ENCODE results near the gene UBL4B. TPM values are rescaled to one million over a fixed set of nuclear protein-coding genes. Genes with fewer than 3 reads are reported as not detected.

The UBL4B gene
- polyA plus RNA-seq, 12 donors = not detected

- no peak for DNase-seq
These were observed 27.8 kb upstream of the UBL4B start for GRCh38 chr1:110084227-110085078.

GRCh38 chr1:110085671-110086070, 26.6 kb upstream of the UBL4B start:
- DNase-seq = no peak

DNA sequence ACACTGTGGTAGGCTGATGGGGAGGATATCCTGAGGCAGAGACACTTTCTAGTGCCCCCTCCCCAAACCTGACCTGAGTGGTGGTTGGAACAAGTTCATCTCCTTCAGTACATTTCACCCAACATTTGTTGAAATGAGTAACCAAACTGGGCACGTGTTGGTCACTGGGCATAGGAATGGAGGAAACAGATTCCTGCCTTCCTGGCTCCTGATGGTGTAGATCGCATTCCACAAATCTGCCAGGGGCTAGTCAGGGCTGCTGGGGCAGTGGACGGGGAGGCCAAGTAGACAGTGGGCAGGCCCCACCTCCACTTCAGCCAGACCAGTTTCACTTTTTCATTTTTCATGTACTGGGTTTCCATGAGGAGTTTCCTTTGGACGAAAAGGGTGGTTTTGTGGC, 25.3 kb upstream of the UBL4B start:
- DNase-seq = no peak

DNA sequence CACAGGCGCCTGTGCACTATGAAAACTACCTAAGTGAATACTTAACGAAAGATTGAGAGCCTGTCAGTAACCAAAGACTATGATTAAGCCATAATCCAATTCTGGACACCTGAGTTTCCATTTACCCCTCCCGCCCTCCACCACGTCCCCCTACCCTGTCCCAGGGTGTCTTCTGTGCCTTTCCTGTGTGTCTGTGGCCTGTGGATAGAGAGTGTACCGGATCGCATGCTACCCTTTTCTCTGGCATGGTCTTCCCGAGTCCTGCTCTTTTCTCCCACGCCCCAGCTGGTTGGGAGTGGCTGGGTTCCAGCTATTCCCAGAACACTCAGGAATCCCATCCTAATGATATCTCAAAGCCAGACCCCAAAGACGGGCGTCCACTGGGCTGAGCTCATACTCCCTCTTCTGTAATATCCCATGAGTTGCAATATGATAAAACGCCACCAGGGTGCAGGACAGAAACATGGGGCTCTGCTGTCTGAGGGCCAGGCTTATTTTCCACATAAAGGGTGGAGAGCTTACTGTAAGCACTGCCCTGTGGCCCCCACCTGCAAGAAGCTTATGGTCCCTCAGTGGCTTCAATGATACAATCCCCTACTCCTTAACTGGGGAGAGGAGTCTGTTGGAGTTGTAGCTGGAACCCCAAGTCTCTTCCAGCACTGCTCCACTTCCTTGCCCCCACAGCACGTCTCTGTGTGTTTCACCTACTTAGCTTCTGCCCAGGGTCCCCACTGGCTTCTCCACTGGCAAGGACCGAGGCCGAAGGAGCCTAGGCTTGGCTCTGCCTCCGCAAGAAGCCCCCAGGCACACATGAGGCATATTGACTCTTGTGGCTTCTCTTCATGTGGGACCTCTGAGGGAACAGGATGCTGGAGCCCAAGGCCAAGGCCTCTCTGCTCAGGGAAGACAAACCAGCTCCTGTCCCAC, 24.2 kb upstream of the UBL4B start:
- DNase-seq = no peak

DNA sequence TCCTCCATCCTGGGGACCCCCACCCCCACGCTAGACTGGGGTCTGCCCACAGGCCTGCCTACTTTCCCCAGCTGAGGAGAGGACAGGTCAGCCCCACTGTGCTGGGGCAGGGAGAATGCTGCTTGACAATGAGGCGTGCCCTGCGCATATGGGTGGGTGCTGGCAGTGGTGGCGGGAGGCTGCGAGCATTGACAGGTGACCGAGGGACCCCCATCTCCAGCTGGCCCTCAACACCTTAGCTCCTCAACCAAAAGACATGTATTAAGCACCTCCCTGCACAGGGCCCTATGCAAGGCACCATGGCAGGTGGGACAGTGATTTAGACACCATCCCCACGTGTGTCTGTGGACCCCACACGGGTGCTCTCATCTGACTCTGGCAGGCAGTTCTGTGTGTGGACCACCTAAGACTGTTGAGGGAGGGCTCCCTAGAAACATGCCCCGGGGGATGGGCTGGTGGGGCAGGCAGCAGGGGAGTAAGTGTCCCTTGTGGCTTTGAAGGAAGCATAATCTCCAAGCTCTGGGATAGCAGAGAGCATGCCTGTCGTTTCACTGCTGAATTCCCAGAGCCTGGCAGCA, 23.4 kb upstream of the UBL4B start:
- no peak for DNase-seq

GRCh38 chr1:110089561-110090275, 22.5 kb upstream of the UBL4B start:
- no peak for DNase-seq

DNA sequence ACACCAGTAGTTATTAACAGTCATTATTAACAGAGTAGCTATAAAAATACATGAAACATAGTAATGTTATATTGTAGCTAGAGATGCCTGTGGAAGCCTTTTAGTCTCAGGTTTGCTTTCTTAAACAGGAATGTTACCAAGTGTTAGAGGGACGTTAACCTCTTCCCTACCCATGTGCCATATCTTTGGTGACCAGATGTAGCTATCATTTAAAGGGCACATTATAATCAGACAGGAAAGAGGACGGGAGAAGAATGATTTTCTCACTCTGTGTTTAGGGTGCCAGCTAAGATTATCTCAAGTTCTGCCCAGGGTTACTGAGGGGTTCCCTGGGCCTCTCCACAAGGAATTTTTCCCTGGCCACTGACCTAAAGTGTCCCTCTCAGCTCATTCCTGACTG, 20.9 kb upstream of the UBL4B start:
- no peak for DNase-seq

DNA sequence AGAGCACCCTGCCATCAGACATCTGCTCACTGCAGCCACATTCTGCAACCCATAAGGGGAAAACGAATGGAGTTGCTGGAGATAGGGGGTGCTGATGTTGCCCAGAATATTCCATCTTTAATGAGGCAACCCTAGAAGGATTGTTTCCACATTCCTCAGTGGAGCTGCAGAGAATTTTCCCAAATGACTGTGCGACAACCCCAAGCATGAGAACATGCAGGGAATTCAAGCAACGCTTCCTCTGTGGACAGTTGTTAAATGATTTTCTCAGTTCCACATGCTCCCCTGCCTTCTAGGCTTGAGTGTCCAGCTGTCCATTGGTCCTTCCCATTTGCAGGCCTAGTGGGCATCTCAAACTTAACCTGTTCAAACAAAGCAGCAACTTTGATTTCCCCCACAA, 20.5 kb upstream of the UBL4B start:
- no peak for DNase-seq

GRCh38 chr1:110092991-110093390, 19.3 kb upstream of the UBL4B start:
- no peak for DNase-seq

GRCh38 chr1:110094931-110095654, 17.1 kb upstream of the UBL4B start:
- DNase-seq = no peak

- DNase-seq = no peak
These were observed 14.6 kb upstream of the UBL4B start for GRCh38 chr1:110097507-110098221.

- no peak for DNase-seq
These were observed 13.8 kb upstream of the UBL4B start for GRCh38 chr1:110098222-110099026.

GRCh38 chr1:110100335-110100734, 11.9 kb upstream of the UBL4B start:
- DNase-seq = no peak

DNA sequence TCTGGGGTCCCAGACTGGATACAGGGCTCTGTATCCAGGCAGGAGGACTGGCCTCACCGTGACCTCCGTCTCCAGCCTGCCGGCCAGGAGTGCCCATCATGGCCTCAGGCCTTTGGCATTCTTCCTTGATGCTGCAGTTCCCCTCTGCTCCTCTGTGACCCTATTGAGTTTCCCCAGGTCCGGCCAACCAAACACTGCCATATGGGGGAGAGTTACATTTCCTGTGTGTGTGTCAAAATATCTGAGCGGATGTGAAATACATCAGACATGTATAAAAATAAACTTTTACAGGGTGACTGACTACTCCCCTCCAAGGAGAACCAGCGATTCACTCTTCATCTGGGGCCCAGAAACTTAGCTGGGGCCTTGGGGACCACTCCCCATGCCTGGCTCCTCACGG, 10.2 kb upstream of the UBL4B start:
- no peak for DNase-seq

DNA sequence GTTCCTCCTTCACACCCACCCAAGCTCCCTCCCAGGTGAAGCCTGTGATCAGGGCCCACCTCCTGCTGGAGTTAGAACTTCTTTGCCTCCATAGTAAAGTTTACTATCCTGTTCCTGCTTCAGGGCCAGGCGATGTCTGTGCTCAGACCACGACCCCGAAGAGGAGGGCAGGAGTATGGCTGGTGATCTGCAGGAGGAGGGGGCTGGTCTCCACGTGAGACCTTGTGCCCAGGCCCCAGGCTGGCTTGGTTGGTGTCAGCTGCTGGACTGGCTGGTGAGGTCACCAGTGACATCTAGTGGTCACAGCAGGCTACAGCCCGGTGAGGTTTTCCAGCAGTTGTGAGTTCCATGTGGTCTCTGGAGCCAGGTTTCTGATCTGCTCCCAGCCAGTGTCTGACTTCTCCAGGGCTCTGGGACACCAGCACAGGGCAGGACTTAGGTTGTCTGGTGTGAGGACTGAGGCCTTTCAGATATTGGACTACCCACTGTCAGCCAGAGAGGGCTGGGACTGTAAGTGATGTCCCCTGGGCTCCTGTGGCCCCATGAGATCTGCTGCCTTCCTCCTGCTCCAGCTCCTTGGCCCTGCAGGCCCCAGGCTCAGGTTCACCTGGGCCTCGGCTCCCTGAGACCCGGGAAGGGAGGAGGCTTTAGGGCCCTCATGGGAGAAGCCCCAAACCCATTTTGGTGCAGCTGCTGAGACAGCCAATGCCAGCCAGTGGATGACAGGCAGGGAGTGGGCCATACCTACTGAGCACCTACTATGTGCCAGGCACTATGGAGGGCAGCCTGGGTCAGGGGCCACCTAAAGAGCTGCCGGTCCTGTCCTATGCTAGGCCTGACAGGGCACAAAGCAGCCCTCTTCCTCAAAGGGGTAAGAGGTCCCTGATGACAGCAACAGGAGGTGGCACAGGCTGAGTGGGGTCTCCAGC, 6.0 kb upstream of the UBL4B start:
- peak; percentile 64 for DNase-seq

DNA sequence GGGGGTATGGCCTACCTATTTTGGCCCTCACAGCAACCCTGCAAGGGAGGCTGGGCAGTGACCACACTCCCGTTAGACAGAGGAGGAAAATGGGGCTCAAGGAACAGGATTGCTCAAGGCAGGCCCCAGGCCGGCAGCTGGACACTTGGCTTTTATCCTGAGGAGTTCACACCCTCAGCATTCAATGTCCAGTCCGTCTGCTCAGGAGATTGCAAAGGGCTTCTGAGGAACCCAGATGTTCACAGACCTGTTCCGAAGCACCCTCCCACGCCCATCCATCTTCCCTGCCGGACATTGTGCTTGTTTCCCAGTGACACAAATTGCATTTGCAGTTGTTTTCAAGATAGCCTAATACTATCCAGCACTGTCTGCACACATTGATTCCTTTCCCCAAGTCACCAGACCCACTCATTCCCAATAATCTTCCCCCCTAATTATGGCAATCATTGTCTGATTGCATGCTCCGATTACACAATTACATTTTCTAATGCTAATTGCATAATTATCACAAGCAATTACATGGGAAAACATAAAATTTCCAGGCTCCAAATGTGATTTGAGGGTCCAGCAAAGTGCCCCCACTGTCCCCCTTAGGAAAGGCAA, 4.3 kb upstream of the UBL4B start:
- DNase-seq = no peak

DNA sequence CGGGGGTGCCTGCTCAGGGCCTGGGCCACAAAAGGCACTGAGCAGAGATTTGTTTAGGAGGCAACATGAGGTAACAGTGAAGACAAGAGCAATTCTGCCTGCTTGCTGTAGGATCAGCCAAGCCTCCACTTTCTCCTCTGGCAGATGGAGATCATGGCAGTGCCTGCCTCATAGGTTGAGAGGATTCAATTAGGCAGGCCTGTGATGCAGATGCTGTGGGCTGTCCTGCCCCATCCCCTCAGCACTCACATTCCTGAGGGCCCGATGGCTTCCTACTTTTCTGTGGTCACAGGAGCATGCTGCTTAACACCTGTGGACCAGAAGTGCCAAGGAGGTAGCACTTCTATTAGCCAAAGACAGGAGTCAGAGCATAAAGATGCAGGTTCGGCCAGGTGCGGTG, 1.2 kb upstream of the UBL4B start:
- DNase-seq = no peak

- DNase-seq = no peak
These were observed 413 bp downstream of the UBL4B start for GRCh38 chr1:110112656-110113055.
